HEK293 (cell line): ENCODE results near the gene ENDOV.

ENCODE experiments used
- MZF1 ChIP-seq: fragments of 450-650 bp; formaldehyde crosslinking; IDR thresholded peaks from 2 replicates; pipeline ENCODE4 v1.5.1; 2017; ENCODE audit warnings: missing biosample characterization, missing genetic modification characterization, borderline replicate concordance
- ZNF624 ChIP-seq: fragments of 450-650 bp; formaldehyde crosslinking; IDR thresholded peaks from 2 replicates; pipeline ENCODE4 v1.5.1; 2017; ENCODE audit warnings: missing biosample characterization, missing genetic modification characterization
- TF ChIP-seq, protein P1 (sequence below): fragments of 450-650 bp; formaldehyde crosslinking; IDR thresholded peaks from 2 replicates; pipeline ENCODE4 v1.5.1; 2016; ENCODE audit warnings: missing biosample characterization, missing genetic modification characterization
- TF ChIP-seq, protein P2 (sequence below): fragments of 450-650 bp; formaldehyde crosslinking; IDR thresholded peaks from 2 replicates; pipeline ENCODE4 v1.5.1; 2016; ENCODE audit warnings: missing biosample characterization, missing genetic modification characterization

DNA sequence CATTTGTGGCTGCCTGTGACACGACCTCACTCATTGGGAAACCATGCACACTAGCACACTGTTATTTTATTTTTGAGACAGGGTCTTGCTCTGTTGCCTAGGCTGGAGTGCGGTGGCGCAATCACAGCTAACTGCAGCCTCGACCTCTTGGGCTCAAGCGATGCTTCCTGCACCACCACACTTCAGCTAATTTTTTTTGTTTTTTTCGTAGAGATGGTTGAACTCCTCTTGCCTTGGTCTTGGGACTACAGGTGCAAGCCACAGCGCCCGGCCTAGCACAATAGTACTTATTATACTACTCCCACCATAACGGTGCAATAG, 64.2 kb downstream of the ENDOV start:
- TF ChIP-seq, protein P1, sequence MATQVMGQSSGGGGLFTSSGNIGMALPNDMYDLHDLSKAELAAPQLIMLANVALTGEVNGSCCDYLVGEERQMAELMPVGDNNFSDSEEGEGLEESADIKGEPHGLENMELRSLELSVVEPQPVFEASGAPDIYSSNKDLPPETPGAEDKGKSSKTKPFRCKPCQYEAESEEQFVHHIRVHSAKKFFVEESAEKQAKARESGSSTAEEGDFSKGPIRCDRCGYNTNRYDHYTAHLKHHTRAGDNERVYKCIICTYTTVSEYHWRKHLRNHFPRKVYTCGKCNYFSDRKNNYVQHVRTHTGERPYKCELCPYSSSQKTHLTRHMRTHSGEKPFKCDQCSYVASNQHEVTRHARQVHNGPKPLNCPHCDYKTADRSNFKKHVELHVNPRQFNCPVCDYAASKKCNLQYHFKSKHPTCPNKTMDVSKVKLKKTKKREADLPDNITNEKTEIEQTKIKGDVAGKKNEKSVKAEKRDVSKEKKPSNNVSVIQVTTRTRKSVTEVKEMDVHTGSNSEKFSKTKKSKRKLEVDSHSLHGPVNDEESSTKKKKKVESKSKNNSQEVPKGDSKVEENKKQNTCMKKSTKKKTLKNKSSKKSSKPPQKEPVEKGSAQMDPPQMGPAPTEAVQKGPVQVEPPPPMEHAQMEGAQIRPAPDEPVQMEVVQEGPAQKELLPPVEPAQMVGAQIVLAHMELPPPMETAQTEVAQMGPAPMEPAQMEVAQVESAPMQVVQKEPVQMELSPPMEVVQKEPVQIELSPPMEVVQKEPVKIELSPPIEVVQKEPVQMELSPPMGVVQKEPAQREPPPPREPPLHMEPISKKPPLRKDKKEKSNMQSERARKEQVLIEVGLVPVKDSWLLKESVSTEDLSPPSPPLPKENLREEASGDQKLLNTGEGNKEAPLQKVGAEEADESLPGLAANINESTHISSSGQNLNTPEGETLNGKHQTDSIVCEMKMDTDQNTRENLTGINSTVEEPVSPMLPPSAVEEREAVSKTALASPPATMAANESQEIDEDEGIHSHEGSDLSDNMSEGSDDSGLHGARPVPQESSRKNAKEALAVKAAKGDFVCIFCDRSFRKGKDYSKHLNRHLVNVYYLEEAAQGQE (tag by site-specific recombination): no peak
- TF ChIP-seq MZF1 (tag by site-specific recombination) (no peak), ZNF624 (tag by site-specific recombination) (no peak)
- TF ChIP-seq, protein P2, sequence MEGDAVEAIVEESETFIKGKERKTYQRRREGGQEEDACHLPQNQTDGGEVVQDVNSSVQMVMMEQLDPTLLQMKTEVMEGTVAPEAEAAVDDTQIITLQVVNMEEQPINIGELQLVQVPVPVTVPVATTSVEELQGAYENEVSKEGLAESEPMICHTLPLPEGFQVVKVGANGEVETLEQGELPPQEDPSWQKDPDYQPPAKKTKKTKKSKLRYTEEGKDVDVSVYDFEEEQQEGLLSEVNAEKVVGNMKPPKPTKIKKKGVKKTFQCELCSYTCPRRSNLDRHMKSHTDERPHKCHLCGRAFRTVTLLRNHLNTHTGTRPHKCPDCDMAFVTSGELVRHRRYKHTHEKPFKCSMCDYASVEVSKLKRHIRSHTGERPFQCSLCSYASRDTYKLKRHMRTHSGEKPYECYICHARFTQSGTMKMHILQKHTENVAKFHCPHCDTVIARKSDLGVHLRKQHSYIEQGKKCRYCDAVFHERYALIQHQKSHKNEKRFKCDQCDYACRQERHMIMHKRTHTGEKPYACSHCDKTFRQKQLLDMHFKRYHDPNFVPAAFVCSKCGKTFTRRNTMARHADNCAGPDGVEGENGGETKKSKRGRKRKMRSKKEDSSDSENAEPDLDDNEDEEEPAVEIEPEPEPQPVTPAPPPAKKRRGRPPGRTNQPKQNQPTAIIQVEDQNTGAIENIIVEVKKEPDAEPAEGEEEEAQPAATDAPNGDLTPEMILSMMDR: no peak
